Measurements from ENCODE around the gene ISYNA1. TPM values are rescaled to one million over a fixed set of nuclear protein-coding genes. Genes with fewer than 3 reads are reported as not detected.
A peak's percentile ranks its signal among the peaks of the same experiment; 100 is the strongest.

Gene ISYNA1
- total and polyA plus RNA-seq, 2 of the 13 experiments (the other 11 are each of a cell fraction or from before 2014, with no cell fraction given) = 29.6 to 48.5 TPM

GRCh38 chr19:18389726-18390064 is 48.2 kb downstream of the ISYNA1 start (continued):
- TF ChIP-seq AHDC1 (CRISPR knock-in tag; IDR thresholded peaks at IDR 0.05; ENCODE audit: borderline replicate concordance) (peak; percentile 66; the same call in 1 of the 2 replicates), POLR2A (IDR thresholded peaks at IDR 0.05; ENCODE audit: insufficient read depth in 1 of 2, low read depth in 2 of 2, low read length in 2 of 2) (peak in 1 of 2 experiments; percentile 61; a peak in 2 of 4 replicates), ZNF773 (CRISPR knock-in tag; IDR thresholded peaks at IDR 0.05; ENCODE audit: borderline replicate concordance) (peak; percentile 7; the same call in 1 of the 2 replicates), ZNF746 (CRISPR knock-in tag; IDR thresholded peaks at IDR 0.05) (0 out of 2 replicates have a peak, but pooled peaks have one; percentile 25), ZNF747 (CRISPR knock-in tag; IDR thresholded peaks at IDR 0.05; ENCODE audit: borderline replicate concordance) (peak; percentile 43; the same call in 1 of the 2 replicates), EEA1 (CRISPR knock-in tag; IDR thresholded peaks at IDR 0.05; ENCODE audit: borderline replicate concordance) (no peak), POLR2AphosphoS5 (IDR thresholded peaks at IDR 0.05; ENCODE audit: low read depth, low read length) (peak; percentile 84), ZNF749 (CRISPR knock-in tag; IDR thresholded peaks at IDR 0.05; ENCODE audit: borderline replicate concordance) (0 out of 2 replicates have a peak, but pooled peaks have one; percentile 34), NAIF1 (CRISPR knock-in tag; IDR thresholded peaks at IDR 0.05; ENCODE audit: borderline replicate concordance) (peak; percentile 60; the same call in 1 of the 2 replicates), DDIT3 (CRISPR knock-in tag; IDR thresholded peaks at IDR 0.05) (0 out of 2 replicates have a peak, but pooled peaks have one; percentile 22), ZZZ3 (CRISPR knock-in tag; IDR thresholded peaks at IDR 0.05; ENCODE audit: borderline replicate concordance) (no peak), GATAD2A (CRISPR knock-in tag; IDR thresholded peaks at IDR 0.05) (0 out of 2 replicates have a peak, but pooled peaks have one; percentile 7), POLR2AphosphoS2 (IDR thresholded peaks at IDR 0.05; ENCODE audit: low read depth, low read length) (peak; percentile 38; the same call in 1 of the 2 replicates), PAF1 (CRISPR knock-in tag; IDR thresholded peaks at IDR 0.05) (peak; percentile 98), ZNF850 (CRISPR knock-in tag; conservative IDR thresholded peaks at IDR 0.05) (0 out of 2 replicates have a peak, but pooled peaks have one; percentile 44), ZNF430 (CRISPR knock-in tag; IDR thresholded peaks at IDR 0.05) (peak; percentile 12; the same call in 1 of the 2 replicates), SKIL (CRISPR knock-in tag; IDR thresholded peaks at IDR 0.05; ENCODE audit: borderline replicate concordance) (no peak), POGK (CRISPR knock-in tag; conservative IDR thresholded peaks at IDR 0.05) (peak; percentile 51; the same call in 1 of the 2 replicates), PPARG (CRISPR knock-in tag; conservative IDR thresholded peaks at IDR 0.05) (no peak)
